K562 (cell line): ENCODE measurements around the gene CACNG6. TPM values are rescaled to one million over a fixed set of nuclear protein-coding genes. Genes with fewer than 3 reads are reported as not detected.

Experiments used
- ATAC-seq: fragments of 200-7000 bp; cut with Tn5 transposase; 3 replicates; pipeline ENCODE4 v1.9.1; 2020; ENCODE audit warnings: moderate library complexity
- BruUV-seq: library from RNA; stranded (reverse); fragments of 400-500 nt; replicated peaks from 2 replicates; lab custom pipeline; 2021; lab: Mats Ljungman, UMichigan
- CTCF ChIA-PET: fragments of 300-600 bp; formaldehyde crosslinking; extraction: SDS; loops from one replicate; lab custom pipeline; 2021; ENCODE audit warnings: low intra/inter-chr PET ratio; lab: Yijun Ruan, JAX
- POLR2A ChIA-PET: fragments of 300-600, 350-650 bp; sonication (Branson Sonifier 250); formaldehyde crosslinking; extraction: SDS; loops from one replicate; lab custom pipeline; 2021; ENCODE audit warnings: antibody characterized with exemption, inconsistent platforms; lab: Yijun Ruan, JAX
- DNase-seq, 4 experiments: peaks; one replicate each; pipeline versions ENCODE4 v3.0.0 to v3.0.0-alpha.2; 2011 to 2018; ENCODE audit warnings: low spot score in 3 of 4, mixed read lengths in 3 of 4; ENCODE audit errors: extremely low read depth in 1 of 4
- FAIRE-seq: peaks from 2 replicates; lab custom pipeline; 2011; peaks lifted over from hg19 to GRCh38; lab: Jason Lieb, UNC
- H2AFZ ChIP-seq: 2 replicates; pipeline ENCODE4 v1.6.0; 2011; ENCODE audit warnings: low read depth, low read length, control low read depth, inconsistent platforms
- H3K27ac ChIP-seq: fragments of 200-600 bp; 3 replicates; pipeline ENCODE4 v1.8.0; 2011; ENCODE audit warnings: low read depth, mild to moderate bottlenecking, control low read depth, inconsistent platforms, low read length, moderate library complexity, mixed read lengths; ENCODE audit errors: extremely low read depth
- H3K27me3 ChIP-seq, 2 experiments: fragments of 300-600 bp in 1 of 2; 2 replicates in 1 of 2; 3 replicates in 1 of 2; pipeline versions ENCODE4 v1.6.0 to v1.8.0; 2011; ENCODE audit warnings: inconsistent platforms in 2 of 2, low read length in 2 of 2, mild to moderate bottlenecking in 1 of 2, mixed read lengths in 1 of 2, moderate library complexity in 1 of 2; ENCODE audit not compliant: control insufficient read depth in 2 of 2, insufficient read depth in 2 of 2
- H3K36me3 ChIP-seq: fragments of 300-600 bp; 3 replicates; pipeline ENCODE4 v1.8.0; 2011; ENCODE audit warnings: mild to moderate bottlenecking, low read length, inconsistent platforms; ENCODE audit not compliant: control insufficient read depth, insufficient read depth
- H3K4me1 ChIP-seq, 2 experiments: fragments of 200-600 bp in 1 of 2; replicated peaks in 1 of 2; 2 replicates in 1 of 2; 3 replicates in 1 of 2; pipeline versions ENCODE4 v1.5.1 to v1.8.0; 2011; ENCODE audit warnings: inconsistent platforms in 2 of 2, low read length in 2 of 2, mild to moderate bottlenecking in 1 of 2, mixed read lengths in 1 of 2, moderate library complexity in 1 of 2; ENCODE audit not compliant: control insufficient read depth in 2 of 2, insufficient read depth in 2 of 2
- H3K4me2 ChIP-seq: 2 replicates; pipeline ENCODE4 v1.6.1; 2011; ENCODE audit warnings: low read length, control low read depth, inconsistent platforms, mixed read lengths; ENCODE audit not compliant: insufficient read depth
- H3K4me3 ChIP-seq: fragments of 200-600 bp; sonication (generic), shearing (Covaris generic); 2 replicates; pipeline ENCODE4 v1.5.1; 2016; ENCODE audit warnings: control low read depth, inconsistent platforms
- H3K79me2 ChIP-seq: fragments of 200-600 bp; 3 replicates; pipeline ENCODE4 v1.8.0; 2011; ENCODE audit warnings: low read length, inconsistent platforms; ENCODE audit not compliant: control insufficient read depth, insufficient read depth
- H3K9ac ChIP-seq, 2 experiments: 2 replicates each; pipeline versions ENCODE4 v1.6.0 to v1.6.1; 2011; ENCODE audit warnings: low read depth in 2 of 2, low read length in 2 of 2, control low read depth in 1 of 2, inconsistent platforms in 1 of 2, mild to moderate bottlenecking in 1 of 2, mixed read lengths in 1 of 2; ENCODE audit not compliant: insufficient read depth in 1 of 2
- H3K9me1 ChIP-seq: one replicate; pipeline ENCODE4 v1.6.0; 2011; ENCODE audit warnings: inconsistent platforms, mild to moderate bottlenecking, low read length, moderate library complexity; ENCODE audit not compliant: control insufficient read depth, insufficient read depth
- H3K9me3 ChIP-seq: replicated peaks from 2 replicates; pipeline ENCODE4 v1.5.1; 2011; ENCODE audit warnings: low read depth, low read length, inconsistent platforms; ENCODE audit not compliant: control insufficient read depth, insufficient read depth
- H4K20me1 ChIP-seq: replicated peaks from 2 replicates; pipeline ENCODE4 v1.6.1; 2011; ENCODE audit warnings: low read length, inconsistent platforms, mixed read lengths; ENCODE audit not compliant: control insufficient read depth, insufficient read depth
- ATF3 ChIP-seq, 2 experiments: fragments of 450-650 bp in 1 of 2; sonication (generic) in 1 of 2; formaldehyde crosslinking in 1 of 2; IDR thresholded peaks in 1 of 2; conservative IDR thresholded peaks in 1 of 2; 2 replicates each; pipeline versions ENCODE4 v1.6.1 to v1.8.1; 2016 to 2023; ENCODE audit warnings: mild to moderate bottlenecking in 2 of 2, moderate library complexity in 2 of 2, inconsistent platforms in 1 of 2, missing genetic modification reagents in 1 of 2
- CBX1 ChIP-seq: sonication (generic); IDR thresholded peaks from 2 replicates; pipeline ENCODE4 v1.6.1; 2016; ENCODE audit warnings: antibody characterized with exemption, low read depth, mild to moderate bottlenecking
- EWSR1 ChIP-seq: fragments of 450-650 bp; IDR thresholded peaks from 2 replicates; pipeline ENCODE4 v1.6.1; 2018; ENCODE audit warnings: borderline replicate concordance, mild to moderate bottlenecking, low read depth, moderate library complexity; ENCODE audit not compliant: partially characterized antibody
- GTF2A2 ChIP-seq: IDR thresholded peaks from 2 replicates; pipeline ENCODE4 v1.6.1; 2016; ENCODE audit warnings: mild to moderate bottlenecking, missing genetic modification characterization, missing compliant biosample characterization
- ID3 ChIP-seq, 2 experiments: fragments of 250-450 bp in 1 of 2; fragments of 450-650 bp in 1 of 2; sonication (Bioruptor Pico) in 1 of 2; IDR thresholded peaks; 2 replicates each; pipeline versions ENCODE4 v1.6.1 to v1.8.0; 2016 to 2021; ENCODE audit warnings: mild to moderate bottlenecking in 2 of 2, moderate library complexity in 2 of 2, missing compliant biosample characterization in 1 of 2, missing genetic modification characterization in 1 of 2
- KDM4B ChIP-seq, 2 experiments: fragments of 450-650 bp in 1 of 2; sonication (generic) in 1 of 2; IDR thresholded peaks; 2 replicates each; pipeline ENCODE4 v1.6.1; 2016 to 2017; ENCODE audit warnings: borderline replicate concordance in 2 of 2, antibody characterized with exemption in 1 of 2, low read depth in 1 of 2, mild to moderate bottlenecking in 1 of 2
- MTA3 ChIP-seq: fragments of 450-650 bp; formaldehyde crosslinking; IDR thresholded peaks from 2 replicates; pipeline ENCODE4 v1.6.1; 2017; ENCODE audit warnings: mild to moderate bottlenecking, borderline replicate concordance
- MXD1 ChIP-seq: fragments of 250-450 bp; sonication (Bioruptor Pico); IDR thresholded peaks from 2 replicates; pipeline ENCODE4 v1.8.0; 2021; ENCODE audit warnings: borderline replicate concordance, mild to moderate bottlenecking, moderate library complexity; ENCODE audit not compliant: poor library complexity, severe bottlenecking
- PYGO2 ChIP-seq: fragments of 450-650 bp; IDR thresholded peaks from 2 replicates; pipeline ENCODE4 v1.6.1; 2016; ENCODE audit warnings: mild to moderate bottlenecking, missing genetic modification characterization, moderate library complexity, missing compliant biosample characterization
- RBM39 ChIP-seq: fragments of 200-400 bp; formaldehyde crosslinking; optimal IDR thresholded peaks from 2 replicates; pipeline ENCODE3; 2018; ENCODE audit warnings: low read depth, low read length
- RNF2 ChIP-seq: sonication (generic); IDR thresholded peaks from 2 replicates; pipeline ENCODE4 v1.6.1; 2016
- SRSF9 ChIP-seq: fragments of 200-400 bp; formaldehyde crosslinking; IDR thresholded peaks from 2 replicates; pipeline ENCODE4 v1.6.1; 2017; ENCODE audit warnings: low read depth, low read length, borderline replicate concordance
- ZBTB12 ChIP-seq: fragments of 250-450 bp; sonication (Bioruptor Pico); IDR thresholded peaks from 2 replicates; pipeline ENCODE4 v1.4.0; 2020
- ZBTB5 ChIP-seq: fragments of 450-650 bp; IDR thresholded peaks from 2 replicates; pipeline ENCODE4 v1.6.1; 2017; ENCODE audit warnings: antibody characterized with exemption
- ZNF165 ChIP-seq: fragments of 250-450 bp; sonication (Bioruptor Pico); IDR thresholded peaks from 2 replicates; pipeline ENCODE4 v1.4.0; 2020; ENCODE audit warnings: borderline replicate concordance
- ZNF707 ChIP-seq: fragments of 250-450 bp; sonication (Bioruptor Pico); conservative IDR thresholded peaks from 2 replicates; pipeline ENCODE4 v1.8.0; 2022; ENCODE audit warnings: inconsistent platforms, mild to moderate bottlenecking, moderate library complexity
- WGBS: fragments of 100-300 bp; shearing (Covaris generic); methylation state at CpG from one replicate; pipeline ENCODE4 v1.1.6; 2016; ENCODE audit warnings: low coverage, mixed read lengths; ENCODE audit not compliant: insufficient coverage; ENCODE audit errors: missing lambda C conversion rate; 5-methylcytosine and 5-hydroxymethylcytosine counted together
- in situ Hi-C: fragments of 300-500 bp; cut with MboI; formaldehyde crosslinking; loops from 4 replicates; pipeline ENCODE4 v1.15.0; 2018; ENCODE audit warnings: inconsistent platforms, mixed read lengths
- intact Hi-C: fragments of 100-400 bp; cut with micrococcal nuclease; formaldehyde crosslinking; loops from 2 replicates; pipeline ENCODE4 v1.14.2; 2022
- polyA plus RNA-seq, 8 experiments: library from polyadenylated mRNA; depleted of rRNA in 4 of 8; stranded (reverse) in 5 of 8; unstranded in 3 of 8; fragments of >200 nt; fragmentation: Nextera tagmentation in 2 of 8; fragmentation: Illumina TruSeq in 1 of 8; extraction: Ambion mirVana in 2 of 8; extraction: Trizol in 1 of 8; gene quantifications; 2 replicates each; pipeline versions ENCODE4 v1.2.1 to v1.2.3, GENCODE V29; 2011 to 2014; ENCODE audit warnings: inconsistent platforms in 1 of 8, missing spikeins in 1 of 8
- total RNA-seq, 7 experiments: library from RNA; depleted of rRNA in 6 of 7; stranded (reverse); fragments of >200 nt in 6 of 7; fragmentation: Illumina TruSeq in 2 of 7; extraction: Trizol in 2 of 7; gene quantifications; 2 replicates each; pipeline versions ENCODE4 v1.2.1 to v1.2.3, GENCODE V29; 2011 to 2021; ENCODE audit warnings: low replicate concordance in 1 of 7

The CACNG6 gene
- total and polyA plus RNA-seq, 9 of the 15 experiments (the other 6 are each of a cell fraction or from before 2014, with no cell fraction given), result not detected

GRCh38 chr19:54023191-54023590 lies 31.8 kb downstream of the CACNG6 start:
- 0% methylated on average over 3 of the region's 3 CpGs for WGBS
- Histone ChIP-seq H3K9me1 (no peaks in the 10 kb centered on the region), H3K36me3 (no peaks in the 10 kb centered on the region), H3K9me3 (no peaks in the 10 kb centered on the region), H3K27ac (no peak overlapping the region), H4K20me1 (no peaks in the 10 kb centered on the region), H3K79me2 (no peaks in the 10 kb centered on the region), H3K9ac (no peak overlapping the region), H3K27me3 (peaks cover 0 to 6% of the 10 kb centered on the region in 2 experiments; a peak in 1 of 5 replicates), H3K4me2 (no peak overlapping the region), H3K4me3 (no peak overlapping the region), H3K4me1 (peaks cover 6 to 12% of the 10 kb centered on the region in 2 experiments; a peak in 3 of 5 replicates), H2AFZ (no peak overlapping the region)
- in situ Hi-C loops, result loop anchor here (5.0 kb wide), 1 partner anchor 181 kb away; no protein-coding TSS in a partner anchor
- ATAC-seq (no peak), FAIRE-seq (no peak), DNase-seq (no peak)
- ChIA-PET CTCF (interaction anchor here (0.6 to 1.9 kb wide), 4 partner anchors 170 to 230 kb away, joined by 3 to 23 read pairs (median 3); no protein-coding TSS in a partner anchor), POLR2A (interaction anchor here (0.5 kb wide), 1 partner anchor 234 kb away, joined by 6 read pairs; no protein-coding TSS in a partner anchor)
- intact Hi-C loops, result loop anchor here (5.0 kb wide), 1 partner anchor 116 kb away; the partner anchor contains the start of gene CACNG7
- no TSS peak for BruUV-seq
- no peak for TF ChIP-seq KDM4B (IDR thresholded peaks at IDR 0.05; ENCODE audit: borderline replicate concordance in 2 of 2, low read depth in 1 of 2)
- TF ChIP-seq SRSF9, result no peak
- TF ChIP-seq RNF2, result no peak
- no peak for TF ChIP-seq ZNF165 (CRISPR knock-in tag)
- no peak for TF ChIP-seq CBX1
- no peak for TF ChIP-seq ZBTB12 (CRISPR knock-in tag)
- TF ChIP-seq EWSR1, result no peak
- no peak for TF ChIP-seq ZBTB5
- TF ChIP-seq GTF2A2, result no peak
- no peak for TF ChIP-seq ZNF707 (CRISPR knock-in tag)
- no peak for TF ChIP-seq PYGO2
- no peak for TF ChIP-seq ID3 (CRISPR knock-in tag; IDR thresholded peaks at IDR 0.05)
- TF ChIP-seq ID3 (tag; IDR thresholded peaks at IDR 0.05), result no peak
- no peak for TF ChIP-seq MTA3
- no peak for TF ChIP-seq MXD1 (CRISPR knock-in tag)
- TF ChIP-seq ATF3 (IDR thresholded peaks at IDR 0.05), result no peak
- no peak for TF ChIP-seq ATF3 (CRISPR knock-in tag; conservative IDR thresholded peaks at IDR 0.05)
- TF ChIP-seq RBM39, result no peak
